OCI-LY7 (cell line): ENCODE data around the gene SERPIND1. TPM values are rescaled to one million over a fixed set of nuclear protein-coding genes. Genes with fewer than 3 reads are reported as not detected.

Experiments used
- BruUV-seq: library from RNA; stranded (reverse); fragments of 400-500 nt; replicated peaks from 2 replicates; lab custom pipeline; 2021; lab: Mats Ljungman, UMichigan
- CTCF ChIA-PET: fragments of 300-600 bp; sonication (Branson Sonifier 250); formaldehyde crosslinking; loops from one replicate; lab custom pipeline; 2022; ENCODE audit warnings: antibody characterized with exemption; ENCODE audit not compliant: unreplicated experiment; lab: Charles Lee
- POLR2A ChIA-PET: fragments of 300-600 bp; sonication (Branson Sonifier 250); formaldehyde crosslinking; loops from one replicate; lab custom pipeline; 2022; ENCODE audit warnings: antibody characterized with exemption; lab: Charles Lee
- DNase-seq: peaks from one replicate; pipeline ENCODE4 v3.0.0-alpha.2; 2015; ENCODE audit warnings: low spot score
- H2AFZ ChIP-seq: fragments of 200-600 bp; sonication (generic), shearing (Covaris generic); 2 replicates; pipeline ENCODE4 v1.6.1; 2014; ENCODE audit warnings: mild to moderate bottlenecking, antibody characterized with exemption, low read length, moderate library complexity
- H3K27ac ChIP-seq: fragments of 200-600 bp; sonication (generic); 2 replicates; pipeline ENCODE4 v1.5.1; 2014; ENCODE audit warnings: mixed run types, low read depth, mild to moderate bottlenecking, moderate library complexity, low read length, inconsistent platforms; ENCODE audit not compliant: poor library complexity, severe bottlenecking
- H3K36me3 ChIP-seq: fragments of 200-600 bp; sonication (generic); 2 replicates; pipeline ENCODE4 v1.6.1; 2014; ENCODE audit warnings: mild to moderate bottlenecking, antibody characterized with exemption, low read length, moderate library complexity, mixed read lengths; ENCODE audit not compliant: insufficient read depth
- H3K4me1 ChIP-seq: fragments of 200-600 bp; sonication (generic); 2 replicates; pipeline ENCODE4 v1.5.1; 2014; ENCODE audit warnings: mild to moderate bottlenecking, low read length; ENCODE audit not compliant: insufficient read depth, poor library complexity, severe bottlenecking
- H3K4me2 ChIP-seq: fragments of 200-600 bp; sonication (generic); 2 replicates; pipeline ENCODE4 v1.6.1; 2014; ENCODE audit warnings: mild to moderate bottlenecking, low read length
- H3K4me3 ChIP-seq: fragments of 200-600 bp; sonication (generic); 2 replicates; pipeline ENCODE4 v1.5.1; 2014; ENCODE audit warnings: mild to moderate bottlenecking, low read depth, low read length; ENCODE audit not compliant: poor library complexity, severe bottlenecking
- H3K79me2 ChIP-seq: fragments of 200-600 bp; sonication (generic); 2 replicates; pipeline ENCODE4 v1.6.1; 2016; ENCODE audit warnings: low read depth, mild to moderate bottlenecking, low read length, moderate library complexity, mixed read lengths; ENCODE audit not compliant: insufficient read depth
- H3K9me2 ChIP-seq: fragments of 200-600 bp; sonication (generic); 2 replicates; pipeline ENCODE4 v1.6.1; 2016; ENCODE audit warnings: mild to moderate bottlenecking, low read length, mixed read lengths; ENCODE audit not compliant: insufficient read depth
- H3K9me3 ChIP-seq: fragments of 200-600 bp; sonication (generic); 2 replicates; pipeline ENCODE4 v1.6.1; 2014; ENCODE audit warnings: mild to moderate bottlenecking, mixed run types, low read length, mixed read lengths
- H4K20me1 ChIP-seq: fragments of 200-600 bp; sonication (generic); 2 replicates; pipeline ENCODE4 v1.6.1; 2014; ENCODE audit warnings: mild to moderate bottlenecking, antibody characterized with exemption, low read length, moderate library complexity, mixed read lengths; ENCODE audit not compliant: insufficient read depth
- CTCF ChIP-seq: fragments of 200-600 bp; sonication (generic); conservative IDR thresholded peaks from 2 replicates; pipeline ENCODE4 v1.5.1; 2014; ENCODE audit warnings: mild to moderate bottlenecking, antibody characterized with exemption, low read length, moderate library complexity, mixed read lengths
- EZH2phosphoT487 ChIP-seq: fragments of 200-600 bp; sonication (generic); IDR thresholded peaks from 2 replicates; pipeline ENCODE4 v1.6.1; 2018; ENCODE audit warnings: low read depth, borderline replicate concordance, mild to moderate bottlenecking, mixed run types, antibody characterized with exemption, low read length, moderate library complexity, mixed read lengths
- intact Hi-C: fragments of 100-400 bp; cut with micrococcal nuclease; formaldehyde crosslinking; loops from one replicate; pipeline ENCODE4 v1.10.0; 2022; ENCODE audit not compliant: unreplicated experiment
- total RNA-seq, 2 experiments: library from RNA; depleted of rRNA in 1 of 2; stranded (reverse); fragments of >200 nt in 1 of 2; shearing (Covaris generic) in 1 of 2; gene quantifications; 2 replicates each; pipeline ENCODE4 v1.2.3, GENCODE V29; 2014 to 2022

Gene SERPIND1
- total RNA-seq, 2 experiments from 2014 or later, result not detected

GRCh38 chr22:20741008-20741633, 32.8 kb upstream of the SERPIND1 start:
- Histone ChIP-seq H3K9me2 (no peaks in the 10 kb centered on the region), H2AFZ (no peak overlapping the region), H3K9me3 (no peaks in the 10 kb centered on the region), H4K20me1 (no peaks in the 10 kb centered on the region), H3K36me3 (peaks cover 55% of the 10 kb centered on the region), H3K27ac (no peak overlapping the region), H3K4me3 (no peak overlapping the region), H3K4me1 (no peaks in the 10 kb centered on the region), H3K4me2 (no peak overlapping the region), H3K79me2 (no peaks in the 10 kb centered on the region)
- CTCF ChIA-PET, result no interaction called here
- no TSS peak for BruUV-seq
- no peak for TF ChIP-seq CTCF
- TF ChIP-seq EZH2phosphoT487, result no peak
- no peak for DNase-seq
- POLR2A ChIA-PET, result interaction anchor here (0.5 to 0.7 kb wide), 3 partner anchors 15 to 782 kb away, joined by 3 to 4 read pairs (median 4); no protein-coding TSS in a partner anchor
- intact Hi-C loops, result loop anchor here (2.0 to 5.0 kb wide), 2 partner anchors 39 to 134 kb away; no protein-coding TSS in a partner anchor

DNA sequence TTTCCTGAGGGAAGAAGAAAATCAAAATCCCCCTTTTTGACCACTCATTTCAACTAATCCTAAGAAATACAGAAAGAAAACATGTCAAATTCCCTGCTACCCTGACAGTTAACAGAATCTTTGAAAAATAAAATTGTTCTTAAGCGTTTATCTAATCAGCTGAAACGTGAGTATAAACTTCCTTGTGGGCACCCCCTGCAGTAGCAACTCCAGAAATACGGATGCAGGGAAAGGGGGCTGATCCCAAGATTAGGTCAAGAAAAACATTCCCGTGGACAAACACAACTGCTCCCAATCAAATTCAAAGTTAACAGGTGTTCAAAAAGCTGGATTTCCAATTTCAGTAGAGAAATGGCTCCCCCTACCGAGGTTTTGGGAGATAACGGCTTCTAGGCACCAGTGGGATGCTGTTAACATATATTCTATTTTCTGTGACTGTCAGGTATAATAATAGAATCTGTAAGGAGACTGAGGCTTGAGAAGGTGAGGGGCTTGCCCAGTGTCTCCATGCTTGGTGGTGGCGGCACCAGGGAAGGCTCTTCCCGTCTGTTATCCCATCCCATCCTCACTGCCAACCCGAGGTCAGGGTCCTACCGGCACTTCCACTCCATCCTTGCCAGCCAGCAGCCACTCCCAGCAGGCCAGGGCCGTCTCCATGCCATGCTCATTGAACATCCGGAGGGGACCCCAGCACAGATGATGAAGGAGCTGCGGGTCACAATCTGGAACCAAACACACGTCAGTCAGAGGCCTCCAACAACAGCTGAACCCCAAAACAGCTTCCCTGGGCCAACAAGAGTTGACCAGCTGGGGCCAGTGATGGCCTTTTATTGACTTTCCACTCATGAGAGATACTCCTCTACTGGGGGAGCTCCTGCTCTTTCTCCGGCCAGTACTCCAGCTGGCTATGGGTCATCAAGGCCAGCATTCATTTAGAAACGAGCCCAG, 32.0 kb upstream of the SERPIND1 start:
- H3K79me2 ChIP-seq, result no peaks in the 10 kb centered on the region
- H3K4me2 ChIP-seq, result no peak overlapping the region
- POLR2A ChIA-PET, result no interaction called here
- H3K9me3 ChIP-seq, result no peaks in the 10 kb centered on the region
- DNase-seq, result peak; percentile 59
- H3K4me3 ChIP-seq, result no peak overlapping the region
- H4K20me1 ChIP-seq, result no peaks in the 10 kb centered on the region
- no peak overlapping the region for H2AFZ ChIP-seq
- CTCF ChIA-PET, result no interaction called here
- TF ChIP-seq CTCF, result peak; percentile 94
- TF ChIP-seq EZH2phosphoT487, result no peak
- H3K9me2 ChIP-seq, result no peaks in the 10 kb centered on the region
- no TSS peak for BruUV-seq
- H3K27ac ChIP-seq, result no peak overlapping the region
- intact Hi-C loops, result loop anchor here (2.0 to 5.0 kb wide), 2 partner anchors 40 to 135 kb away; no protein-coding TSS in a partner anchor
- peaks cover 61% of the 10 kb centered on the region for H3K36me3 ChIP-seq
- no peaks in the 10 kb centered on the region for H3K4me1 ChIP-seq
